Measurements from ENCODE around the gene MCHR1. TPM values are rescaled to one million over a fixed set of nuclear protein-coding genes. Genes with fewer than 3 reads are reported as not detected.

MCHR1 gene
- total RNA-seq, 1 donor from 2014 or later, result 3.2 TPM

DNA sequence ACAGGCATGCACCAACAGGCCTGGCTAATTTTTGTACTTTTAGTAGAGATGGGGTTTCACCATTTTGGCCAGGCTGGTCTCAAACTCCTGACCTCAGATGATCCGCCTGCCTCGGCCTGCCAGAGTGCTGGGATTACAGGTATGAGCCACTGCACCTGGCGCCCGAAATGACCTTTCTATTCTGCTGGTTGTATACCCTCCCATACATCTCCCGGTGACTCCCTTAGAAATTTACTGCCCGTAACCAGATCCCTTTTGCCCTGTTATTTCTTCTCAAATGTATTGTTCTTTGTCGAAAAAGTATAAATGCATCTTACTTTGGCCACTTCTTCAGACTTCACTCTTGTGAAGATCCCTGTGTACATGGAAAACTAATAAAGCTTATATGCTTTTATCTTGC lies 22.0 kb downstream of the MCHR1 start:
- Mint-ChIP-seq H3K27ac (peak overlapping the region; percentile 2), H3K36me3 (peaks cover 3% of the 10 kb centered on the region), H3K4me3 (no peak overlapping the region), H3K27me3 (ENCODE audit: low read depth) (no peaks in the 10 kb centered on the region), H3K9me3 (peaks cover 5% of the 10 kb centered on the region), H3K4me1 (peaks cover 11% of the 10 kb centered on the region)
- no peak for TF ChIP-seq CTCF (IDR thresholded peaks at IDR 0.05; ENCODE audit: unreplicated experiment)
- no peak for DNase-seq (ENCODE audit: low spot score in 2 of 2, unreplicated experiment in 2 of 2)

- Mint-ChIP-seq H3K9me3 (peaks cover 14% of the 10 kb centered on the region), H3K4me1 (peaks cover 9% of the 10 kb centered on the region), H3K36me3 (peaks cover 7% of the 10 kb centered on the region), H3K27me3 (ENCODE audit: low read depth) (no peaks in the 10 kb centered on the region), H3K4me3 (no peak overlapping the region), H3K27ac (no peak overlapping the region)
- no peak for DNase-seq (ENCODE audit: low spot score in 2 of 2, unreplicated experiment in 2 of 2)
- TF ChIP-seq CTCF (IDR thresholded peaks at IDR 0.05; ENCODE audit: unreplicated experiment), result no peak
Measured at GRCh38 chr22:40703174-40703573, 23.9 kb downstream of the MCHR1 start.

GRCh38 chr22:40703736-40704135 lies 24.5 kb downstream of the MCHR1 start:
- Mint-ChIP-seq H3K27me3 (ENCODE audit: low read depth) (no peaks in the 10 kb centered on the region), H3K9me3 (peaks cover 15% of the 10 kb centered on the region), H3K36me3 (peaks cover 7% of the 10 kb centered on the region), H3K4me3 (no peak overlapping the region), H3K27ac (no peak overlapping the region), H3K4me1 (peaks cover 9% of the 10 kb centered on the region)
- no peak for DNase-seq (ENCODE audit: low spot score in 2 of 2, unreplicated experiment in 2 of 2)
- no peak for TF ChIP-seq CTCF (IDR thresholded peaks at IDR 0.05; ENCODE audit: unreplicated experiment)

DNA sequence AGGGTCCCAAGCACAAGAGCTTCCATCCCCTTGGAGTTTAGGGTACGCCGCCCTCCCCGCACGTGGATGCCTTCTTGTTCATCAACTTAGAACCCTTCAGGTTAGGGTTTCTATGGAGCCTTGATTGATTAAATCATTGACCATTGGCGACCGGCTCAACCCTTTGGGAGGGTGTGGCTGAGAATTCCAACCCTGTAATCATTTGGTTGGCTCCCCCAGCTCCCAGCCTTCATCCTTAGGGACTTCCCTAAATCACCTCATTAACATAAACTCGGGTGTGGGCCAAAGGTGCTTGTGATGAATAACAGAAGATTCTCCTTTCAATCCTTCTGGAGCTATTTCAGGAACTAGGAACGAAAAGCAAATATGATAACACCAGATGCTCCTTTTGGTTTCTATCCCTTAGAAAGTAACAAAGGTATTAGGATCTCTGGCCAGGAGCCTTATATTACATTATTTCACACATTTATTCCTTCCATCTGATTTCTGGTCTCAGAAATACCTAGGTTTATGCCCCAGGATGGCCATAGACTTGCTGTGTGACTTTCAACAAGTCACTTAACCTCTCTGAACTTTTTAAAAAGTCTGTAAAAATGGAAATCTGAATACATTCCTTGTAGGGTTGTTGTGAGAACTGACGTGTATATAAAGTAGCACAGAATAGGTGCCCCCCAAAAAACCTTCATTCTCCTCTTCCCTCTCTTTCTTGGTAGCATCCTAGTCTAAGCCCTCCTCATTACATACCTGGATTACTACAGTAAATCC lies 26.8 kb downstream of the MCHR1 start:
- no peak overlapping the region for H3K4me3 Mint-ChIP-seq
- H3K9me3 Mint-ChIP-seq, result peaks cover 15% of the 10 kb centered on the region
- no peaks in the 10 kb centered on the region for H3K27me3 Mint-ChIP-seq (ENCODE audit: low read depth)
- no peak for DNase-seq (ENCODE audit: low spot score in 2 of 2, unreplicated experiment in 2 of 2)
- TF ChIP-seq CTCF (IDR thresholded peaks at IDR 0.05; ENCODE audit: unreplicated experiment), result no peak
- peaks cover 20% of the 10 kb centered on the region for H3K4me1 Mint-ChIP-seq
- H3K36me3 Mint-ChIP-seq, result peaks cover 7% of the 10 kb centered on the region
- no peak overlapping the region for H3K27ac Mint-ChIP-seq

DNA sequence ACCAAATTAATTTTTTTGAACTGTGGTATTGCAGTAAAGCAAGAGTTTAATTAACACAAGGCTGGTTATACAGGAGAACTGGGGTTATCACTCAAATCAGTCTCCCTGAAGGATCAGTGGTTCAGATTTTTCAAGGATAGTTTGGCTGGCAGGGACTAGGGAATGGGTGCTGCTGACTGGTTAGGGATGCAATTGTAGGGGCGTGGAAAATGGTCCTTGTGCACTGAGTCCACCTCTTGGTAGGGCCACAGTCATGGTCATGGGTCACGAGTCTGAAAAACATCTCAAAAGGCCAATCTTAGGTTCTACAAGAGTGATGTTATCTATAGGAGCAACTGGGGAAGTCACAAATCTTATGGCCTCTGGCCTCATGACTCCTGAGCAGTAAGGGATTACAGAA lies 27.9 kb downstream of the MCHR1 start:
- TF ChIP-seq CTCF (IDR thresholded peaks at IDR 0.05; ENCODE audit: unreplicated experiment), result no peak
- Mint-ChIP-seq H3K4me1 (peaks cover 25% of the 10 kb centered on the region), H3K4me3 (no peak overlapping the region), H3K27me3 (ENCODE audit: low read depth) (no peaks in the 10 kb centered on the region), H3K27ac (no peak overlapping the region), H3K9me3 (peaks cover 15% of the 10 kb centered on the region), H3K36me3 (peaks cover 7% of the 10 kb centered on the region)
- no peak for DNase-seq (ENCODE audit: low spot score in 2 of 2, unreplicated experiment in 2 of 2)
